ENCODE measurements around the gene LOXL1.

Gene LOXL1

DNA sequence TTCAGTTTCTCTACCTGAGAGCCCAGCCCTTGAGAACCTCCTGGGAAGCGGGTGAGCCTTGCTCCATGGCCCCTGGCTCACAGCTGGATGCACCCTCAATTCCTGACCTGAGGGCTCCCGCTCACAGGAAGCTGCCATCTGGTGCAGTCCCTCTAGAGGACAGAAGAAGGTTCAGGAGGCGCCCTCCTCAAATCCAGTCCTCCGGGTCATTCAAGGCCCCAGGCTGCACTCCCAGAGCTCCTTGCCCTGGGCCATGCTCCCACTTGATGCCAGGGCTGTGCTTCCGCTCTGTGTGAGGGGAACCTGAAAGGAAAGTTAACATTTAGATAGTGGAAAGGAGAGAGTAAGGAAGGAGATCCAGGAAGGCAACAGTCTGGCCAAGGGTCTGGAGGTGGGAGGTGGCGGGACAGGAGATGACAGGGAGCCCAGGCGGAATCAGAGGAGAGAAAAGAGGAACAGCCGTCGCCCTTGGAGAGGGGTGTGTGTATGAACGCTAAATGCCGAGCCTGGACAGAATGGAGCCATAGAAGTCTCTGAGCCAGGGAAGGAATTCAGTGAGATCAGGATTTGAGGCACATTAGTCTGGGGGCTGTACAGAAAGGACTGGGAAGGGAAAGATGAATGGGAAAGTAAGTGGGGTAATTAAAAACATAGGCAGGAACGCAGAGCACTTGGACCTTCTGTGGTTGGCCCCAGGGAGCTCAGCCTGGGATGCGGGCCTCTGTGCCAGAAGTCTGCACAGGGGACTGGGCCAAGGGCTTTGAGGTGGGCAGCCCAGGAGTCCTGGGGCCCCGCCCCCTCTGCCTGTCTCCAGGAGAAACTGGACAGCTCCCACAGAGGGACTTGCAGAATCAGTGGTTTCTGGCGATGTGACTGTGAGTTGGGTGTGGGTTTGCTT lies 26.8 kb upstream of the LOXL1 start:
- Histone ChIP-seq H3K4me2 (no peak overlapping the region), H4K20me1 (no peaks in the 10 kb centered on the region), H3K4me1 (no peaks in the 10 kb centered on the region), H3K4me3 (no peak overlapping the region), H3K27me3 (no peaks in the 10 kb centered on the region), H3K9me3 (no peaks in the 10 kb centered on the region), H3K27ac (no peak overlapping the region), H3K36me3 (no peaks in the 10 kb centered on the region), H3K9ac (no peak overlapping the region)
- TF ChIP-seq Cebpa-rat (IDR thresholded peaks at IDR 0.05), result no peak

DNA sequence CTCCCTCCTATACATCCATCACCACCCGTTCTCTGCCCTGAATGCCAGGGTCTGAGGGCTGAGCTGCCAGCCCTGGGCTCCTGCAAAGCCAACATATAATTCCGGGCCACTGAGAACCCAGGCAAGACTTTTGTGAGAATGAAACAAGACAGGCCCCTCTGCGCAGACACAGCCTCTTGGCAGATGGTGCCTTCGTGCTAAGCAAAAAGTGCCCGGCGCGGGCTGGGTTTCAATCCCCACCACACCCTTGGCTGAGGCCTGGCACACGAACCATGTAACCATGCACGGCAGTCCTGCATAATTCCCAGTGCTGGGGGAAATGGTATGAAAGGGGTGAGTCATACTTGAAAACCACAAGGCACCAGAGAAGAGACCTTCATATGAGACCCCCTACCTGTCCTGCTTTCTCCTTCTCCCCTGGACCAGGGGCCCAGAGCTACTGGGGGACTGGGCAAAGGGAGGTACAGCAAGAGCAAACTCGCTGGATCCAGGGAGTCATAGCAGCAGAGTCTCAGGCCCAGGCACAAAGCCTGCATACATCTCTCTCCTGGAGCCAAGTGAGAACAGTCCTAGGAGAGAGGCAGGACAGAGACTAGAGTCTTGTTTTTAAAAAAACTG lies 26.1 kb upstream of the LOXL1 start:
- Histone ChIP-seq H3K4me2 (no peak overlapping the region), H3K4me3 (no peak overlapping the region), H3K36me3 (no peaks in the 10 kb centered on the region), H3K4me1 (no peaks in the 10 kb centered on the region), H3K9me3 (no peaks in the 10 kb centered on the region), H3K9ac (no peak overlapping the region), H4K20me1 (no peaks in the 10 kb centered on the region), H3K27ac (no peak overlapping the region), H3K27me3 (no peaks in the 10 kb centered on the region)
- no peak for TF ChIP-seq Cebpa-rat (IDR thresholded peaks at IDR 0.05)

DNA sequence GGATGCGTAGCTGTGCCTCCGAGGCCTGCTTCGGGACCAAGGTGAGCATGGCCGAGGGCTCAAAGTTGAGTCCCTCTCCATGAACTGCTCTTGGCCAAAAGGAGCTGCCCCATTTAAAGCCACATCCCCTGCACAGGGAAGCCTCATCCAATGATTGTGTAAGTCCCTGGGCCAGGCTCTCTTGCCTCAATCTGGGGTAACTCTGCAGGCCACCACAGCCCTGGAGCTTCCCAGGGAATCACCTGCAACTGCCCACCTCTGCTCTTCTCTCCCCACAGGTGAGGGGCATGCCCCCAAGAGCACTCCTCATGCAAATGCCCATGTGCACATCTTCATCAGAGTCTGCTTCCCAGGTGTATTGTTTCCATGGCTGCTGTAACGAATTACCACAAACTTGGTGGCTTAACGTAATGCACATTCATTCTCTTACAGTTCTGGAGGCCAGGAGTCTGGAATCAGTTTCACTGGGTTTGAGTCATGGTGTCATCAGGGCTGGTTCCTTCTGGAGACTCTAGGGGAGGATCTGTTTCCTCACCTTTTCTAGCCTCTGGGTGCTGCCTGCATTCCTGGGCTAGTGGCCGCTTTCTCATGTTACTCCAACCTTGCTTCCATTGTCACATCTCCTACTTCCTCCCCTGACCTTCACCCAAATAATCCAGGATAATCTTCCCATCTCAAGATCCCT lies 25.0 kb upstream of the LOXL1 start:
- Histone ChIP-seq H3K27me3 (no peaks in the 10 kb centered on the region), H3K4me1 (peaks cover 3% of the 10 kb centered on the region), H3K4me2 (no peak overlapping the region), H4K20me1 (no peaks in the 10 kb centered on the region), H3K9ac (no peak overlapping the region), H3K9me3 (no peaks in the 10 kb centered on the region), H3K4me3 (no peak overlapping the region), H3K36me3 (no peaks in the 10 kb centered on the region), H3K27ac (no peak overlapping the region)
- TF ChIP-seq Cebpa-rat (IDR thresholded peaks at IDR 0.05), result no peak

DNA sequence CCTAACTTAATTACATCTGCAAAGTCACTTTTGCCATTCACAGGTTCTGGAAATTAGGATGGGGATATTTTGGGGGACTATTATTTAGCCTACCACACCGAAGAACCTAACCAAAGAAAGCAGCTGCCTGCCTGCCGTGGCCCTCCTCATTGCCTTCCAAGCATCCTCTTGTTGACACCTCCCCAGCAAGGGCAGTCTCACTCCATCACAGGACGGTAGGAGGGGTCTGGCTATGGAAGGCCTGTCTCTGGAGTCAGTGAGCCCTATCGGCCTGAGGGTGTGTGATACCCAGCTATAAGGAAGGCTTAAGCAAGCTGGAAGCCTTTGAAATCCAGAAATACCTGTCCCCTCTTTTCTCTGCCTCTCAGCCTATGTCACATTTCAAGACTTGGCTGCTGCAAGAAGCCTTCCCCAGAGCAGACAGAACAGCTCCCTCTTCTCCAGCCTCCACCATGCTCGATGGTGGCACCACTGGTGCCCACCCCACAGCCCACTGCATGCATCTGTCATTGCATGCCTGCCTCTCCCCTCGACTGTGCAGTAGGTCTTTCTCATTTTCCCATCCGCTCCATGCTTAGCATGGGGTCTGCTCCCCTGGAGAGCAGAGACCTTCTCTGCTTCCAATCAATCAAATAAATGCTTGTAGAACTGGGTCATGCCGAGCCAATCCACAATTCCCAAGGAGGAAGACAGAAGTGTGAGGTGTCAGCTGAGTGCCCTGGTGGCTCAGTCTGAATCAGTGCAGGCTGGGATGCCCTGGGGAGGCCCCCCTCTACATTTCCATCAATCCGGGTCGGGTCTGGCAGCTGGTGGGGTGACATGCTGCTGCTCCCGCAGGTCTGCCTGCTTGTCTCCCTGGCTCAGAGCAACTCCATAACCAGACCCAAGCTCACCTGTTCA lies 23.9 kb upstream of the LOXL1 start:
- Histone ChIP-seq H3K27ac (no peak overlapping the region), H3K27me3 (no peaks in the 10 kb centered on the region), H3K4me3 (no peak overlapping the region), H3K4me2 (no peak overlapping the region), H3K36me3 (no peaks in the 10 kb centered on the region), H3K4me1 (peaks cover 14% of the 10 kb centered on the region), H3K9ac (no peak overlapping the region), H3K9me3 (no peaks in the 10 kb centered on the region), H4K20me1 (no peaks in the 10 kb centered on the region)
- no peak for TF ChIP-seq Cebpa-rat (IDR thresholded peaks at IDR 0.05)

DNA sequence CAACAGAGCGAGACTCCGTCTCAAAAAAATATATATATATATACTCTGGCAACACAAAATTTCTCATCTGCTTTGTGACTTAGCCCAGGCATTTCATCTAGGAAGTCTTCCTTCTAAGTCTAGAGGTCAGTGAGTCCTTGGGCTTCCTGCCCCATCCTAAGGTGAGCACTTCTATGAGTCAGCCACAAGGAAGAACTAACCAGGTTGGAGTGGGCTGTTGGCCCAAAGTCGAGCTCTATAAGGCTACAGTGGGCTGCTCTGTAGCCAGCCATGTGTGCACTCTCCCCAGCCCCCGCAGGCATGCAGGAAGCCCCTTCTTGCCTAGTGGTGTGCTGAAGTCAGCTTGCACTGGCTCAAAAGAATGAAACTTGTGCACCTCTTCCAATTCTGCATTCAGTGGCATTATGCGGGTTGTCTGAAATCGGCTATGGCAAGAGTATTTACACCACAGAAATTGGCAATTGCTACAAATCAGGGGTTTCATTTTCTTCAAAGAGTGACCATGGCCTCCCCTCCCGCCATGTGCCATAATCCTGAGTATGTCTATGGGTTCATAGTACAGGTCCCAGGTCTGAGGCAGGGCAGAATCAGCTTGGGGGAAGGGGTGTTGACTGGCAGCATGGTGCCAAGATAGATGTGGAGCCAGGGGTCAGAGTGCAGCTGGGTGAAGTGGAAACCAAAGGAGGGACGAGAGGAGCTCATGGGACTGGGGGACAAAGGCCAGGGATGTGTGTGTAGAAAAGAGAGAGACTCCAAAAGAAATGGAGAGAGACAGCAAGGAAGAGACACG lies 22.0 kb upstream of the LOXL1 start:
- H4K20me1 ChIP-seq, result no peaks in the 10 kb centered on the region
- H3K9ac ChIP-seq, result no peak overlapping the region
- H3K4me2 ChIP-seq, result no peak overlapping the region
- H3K4me3 ChIP-seq, result no peak overlapping the region
- H3K36me3 ChIP-seq, result no peaks in the 10 kb centered on the region
- H3K9me3 ChIP-seq, result no peaks in the 10 kb centered on the region
- no peak for TF ChIP-seq Cebpa-rat (IDR thresholded peaks at IDR 0.05)
- H3K27me3 ChIP-seq, result no peaks in the 10 kb centered on the region
- H3K4me1 ChIP-seq, result peaks cover 33% of the 10 kb centered on the region
- no peak overlapping the region for H3K27ac ChIP-seq

DNA sequence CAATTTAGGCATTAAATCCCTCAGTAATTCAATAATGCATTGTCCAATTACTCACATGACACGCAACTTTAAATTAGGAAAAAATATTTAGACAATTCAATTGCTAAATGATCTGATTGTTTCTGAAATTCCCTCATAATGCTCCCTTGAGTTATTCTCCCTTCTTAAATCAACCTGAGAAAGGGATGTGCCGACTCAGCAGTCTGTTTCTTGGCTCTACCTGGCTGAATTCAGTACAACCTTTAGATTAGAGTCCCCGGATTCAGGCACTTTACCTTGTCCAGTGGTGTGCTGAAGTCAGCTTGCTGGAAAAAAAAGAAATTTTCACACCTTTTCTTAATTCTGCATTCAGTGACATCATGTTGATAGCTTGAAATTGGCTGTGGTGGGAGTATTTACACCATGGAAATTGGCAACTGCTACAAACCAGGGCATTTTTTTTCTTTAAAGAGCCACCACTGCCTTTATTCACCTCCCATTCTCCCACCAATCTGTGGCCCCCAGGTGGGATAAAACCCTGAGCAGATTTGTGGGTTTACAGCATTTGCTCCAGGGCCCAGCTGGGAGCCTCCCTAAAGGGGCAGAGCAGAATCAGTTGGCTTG lies 20.9 kb upstream of the LOXL1 start:
- Histone ChIP-seq H4K20me1 (no peaks in the 10 kb centered on the region), H3K4me3 (no peak overlapping the region), H3K36me3 (no peaks in the 10 kb centered on the region), H3K4me1 (peaks cover 44% of the 10 kb centered on the region), H3K27ac (no peak overlapping the region), H3K4me2 (no peak overlapping the region), H3K9me3 (no peaks in the 10 kb centered on the region), H3K9ac (no peak overlapping the region), H3K27me3 (no peaks in the 10 kb centered on the region)
- TF ChIP-seq Cebpa-rat (IDR thresholded peaks at IDR 0.05), result no peak

DNA sequence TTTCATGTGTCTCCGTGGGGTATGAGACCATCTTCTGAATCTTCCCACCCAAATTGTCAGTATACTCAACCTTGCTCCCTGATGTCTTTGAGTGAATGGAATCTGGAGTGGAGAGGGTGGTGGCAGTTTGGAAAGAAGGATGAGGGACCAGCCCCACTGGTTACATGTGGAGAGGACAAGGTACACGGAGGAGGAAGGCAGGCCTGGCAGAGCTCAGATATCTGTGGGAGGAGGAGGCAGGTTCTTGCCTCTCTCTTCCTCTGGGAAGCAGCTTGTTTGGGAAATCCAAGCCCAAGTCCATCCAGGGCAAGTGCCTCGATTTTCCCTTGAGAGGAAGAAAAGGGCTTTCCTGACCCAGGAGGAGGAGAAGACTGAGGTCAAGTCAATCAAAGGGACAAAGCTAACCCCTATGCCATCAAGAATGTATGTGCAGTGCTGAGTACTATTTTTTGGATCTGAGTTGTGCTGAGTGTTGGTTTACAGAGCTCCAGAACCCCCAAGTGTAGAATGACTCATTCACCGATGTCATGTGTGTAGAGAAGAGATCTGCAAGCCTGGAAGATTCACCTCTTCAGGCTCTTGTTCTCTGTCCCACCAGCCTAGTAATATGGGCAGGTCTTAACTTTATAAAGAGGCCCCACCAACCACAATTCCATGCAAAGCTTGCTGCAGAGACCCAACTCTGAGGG lies 19.8 kb upstream of the LOXL1 start:
- Histone ChIP-seq H3K9ac (0 out of 2 replicates have a peak overlapping the region, but pooled peaks have one; percentile 32), H4K20me1 (no peaks in the 10 kb centered on the region), H3K4me1 (peaks cover 53% of the 10 kb centered on the region), H3K4me3 (peak overlapping the region; percentile 16; the same call in 1 of the 2 replicates), H3K27me3 (no peaks in the 10 kb centered on the region), H3K27ac (peak overlapping the region; percentile 59), H3K4me2 (peak overlapping the region; percentile 68), H3K36me3 (no peaks in the 10 kb centered on the region), H3K9me3 (no peaks in the 10 kb centered on the region)
- TF ChIP-seq Cebpa-rat (IDR thresholded peaks at IDR 0.05), result no peak

DNA sequence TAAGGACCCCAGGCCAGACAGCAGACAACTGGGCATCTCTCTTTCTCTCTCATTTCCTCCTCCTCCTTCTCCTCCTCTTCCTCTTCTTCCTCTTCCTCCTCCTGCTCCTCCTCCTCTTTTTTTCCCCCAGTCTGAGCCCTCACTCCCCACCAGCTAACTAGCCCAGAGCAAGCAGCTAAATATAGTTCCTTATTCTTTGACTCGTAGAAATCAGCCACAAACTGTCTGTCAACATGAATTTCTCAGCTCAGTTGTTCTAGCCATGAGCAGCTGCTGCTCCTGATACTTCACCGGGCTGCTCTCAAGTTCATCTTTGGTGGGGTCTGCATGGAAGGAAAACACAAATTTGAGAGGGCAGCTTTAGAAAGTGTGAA lies 19.2 kb upstream of the LOXL1 start:
- Histone ChIP-seq H3K9me3 (no peaks in the 10 kb centered on the region), H3K4me2 (peak overlapping the region; percentile 68), H3K4me1 (peaks cover 53% of the 10 kb centered on the region), H3K36me3 (no peaks in the 10 kb centered on the region), H4K20me1 (no peaks in the 10 kb centered on the region), H3K9ac (peak overlapping the region; percentile 32; the same call in 1 of the 2 replicates), H3K27me3 (no peaks in the 10 kb centered on the region), H3K4me3 (peak overlapping the region; percentile 16; the same call in 1 of the 2 replicates), H3K27ac (peak overlapping the region; percentile 59)
- no peak for TF ChIP-seq Cebpa-rat (IDR thresholded peaks at IDR 0.05)
